Gastrocnemius medialis (tissue), 4 donors: ENCODE measurements around the gene NANOS3. TPM values are rescaled to one million over a fixed set of nuclear protein-coding genes. Genes with fewer than 3 reads are reported as not detected.

Experiments used
- ATAC-seq, 2 donors: fragments of 150-250 bp; one replicate each; pipeline ENCODE4 v1.9.1; 2016
- DNase-seq, 2 donors: peaks; one replicate each; pipeline ENCODE4 v3.0.0-alpha.2; 2019
- H3K27ac ChIP-seq, 4 donors: fragments of 200-600 bp; sonication (generic); 1 replicate in 1 of 4; 2 replicates in 3 of 4; pipeline ENCODE4 v1.5.1; 2016 to 2018; ENCODE audit warnings: mild to moderate bottlenecking in 2 of 4, moderate library complexity in 1 of 4
- H3K27me3 ChIP-seq, 3 donors: fragments of 200-600 bp; sonication (generic) in 2 of 3; 1 replicate in 1 of 3; 2 replicates in 2 of 3; pipeline versions ENCODE4 v1.5.1 to v1.6.0; 2016 to 2019; ENCODE audit warnings: mild to moderate bottlenecking in 1 of 3, moderate library complexity in 1 of 3
- H3K36me3 ChIP-seq, 2 donors: fragments of 200-600 bp; sonication (generic) in 1 of 2; one replicate each; pipeline ENCODE4 v1.5.1; 2017 to 2018
- H3K4me1 ChIP-seq, 2 donors: fragments of 200-600 bp; sonication (generic) in 1 of 2; one replicate each; pipeline ENCODE4 v1.5.1; 2016 to 2017; ENCODE audit warnings: mild to moderate bottlenecking in 2 of 2
- H3K4me3 ChIP-seq, 4 donors: fragments of 200-600 bp; sonication (generic) in 3 of 4; 1 replicate in 1 of 4; 2 replicates in 3 of 4; pipeline ENCODE4 v1.5.1; 2016 to 2019; ENCODE audit warnings: mild to moderate bottlenecking in 2 of 4
- H3K9me3 ChIP-seq, 3 donors: fragments of 200-600 bp; sonication (generic) in 2 of 3; 1 replicate in 1 of 3; 2 replicates in 2 of 3; pipeline ENCODE4 v1.5.1; 2016 to 2019
- POLR2A ChIP-seq, 2 donors: fragments of 450-650 bp; IDR thresholded peaks; one replicate each; pipeline ENCODE4 v1.6.1; 2017; ENCODE audit warnings: antibody characterized with exemption in 2 of 2, mild to moderate bottlenecking in 2 of 2, moderate library complexity in 2 of 2
- in situ Hi-C, 4 donors: fragments of 200-750 bp; cut with MboI; loops; one replicate each; pipeline versions ENCODE4 v1.15.0 to v1.8.0; 2017; ENCODE audit warnings: low sequenced_read_pairs in 4 of 4
- intact Hi-C: fragments of 100-400 bp; cut with DNase I; formaldehyde crosslinking; loops from one replicate; pipeline ENCODE4 v1.15.1; 2023; ENCODE audit warnings: low total_unique reads
- total RNA-seq, 4 donors: library from RNA; depleted of rRNA; stranded (reverse); fragments of >200 nt; gene quantifications; one replicate each; pipeline versions ENCODE4 v1.1.0 to v1.2.3, GENCODE V29; 2016
- TF ChIP-seq, protein P1 (sequence below), 5 experiments: fragments of 450-650 bp in 3 of 5; fragments of 200-600 bp in 2 of 5; sonication (generic) in 2 of 5; IDR thresholded peaks in 4 of 5; conservative IDR thresholded peaks in 1 of 5; 1 replicate in 4 of 5; 2 replicates in 1 of 5; pipeline ENCODE4 v1.5.1; 2016 to 2019; ENCODE audit warnings: antibody characterized with exemption in 5 of 5, mild to moderate bottlenecking in 3 of 5, moderate library complexity in 3 of 5

NANOS3 gene
- total RNA-seq, 4 donors from 2014 or later = not detected

DNA sequence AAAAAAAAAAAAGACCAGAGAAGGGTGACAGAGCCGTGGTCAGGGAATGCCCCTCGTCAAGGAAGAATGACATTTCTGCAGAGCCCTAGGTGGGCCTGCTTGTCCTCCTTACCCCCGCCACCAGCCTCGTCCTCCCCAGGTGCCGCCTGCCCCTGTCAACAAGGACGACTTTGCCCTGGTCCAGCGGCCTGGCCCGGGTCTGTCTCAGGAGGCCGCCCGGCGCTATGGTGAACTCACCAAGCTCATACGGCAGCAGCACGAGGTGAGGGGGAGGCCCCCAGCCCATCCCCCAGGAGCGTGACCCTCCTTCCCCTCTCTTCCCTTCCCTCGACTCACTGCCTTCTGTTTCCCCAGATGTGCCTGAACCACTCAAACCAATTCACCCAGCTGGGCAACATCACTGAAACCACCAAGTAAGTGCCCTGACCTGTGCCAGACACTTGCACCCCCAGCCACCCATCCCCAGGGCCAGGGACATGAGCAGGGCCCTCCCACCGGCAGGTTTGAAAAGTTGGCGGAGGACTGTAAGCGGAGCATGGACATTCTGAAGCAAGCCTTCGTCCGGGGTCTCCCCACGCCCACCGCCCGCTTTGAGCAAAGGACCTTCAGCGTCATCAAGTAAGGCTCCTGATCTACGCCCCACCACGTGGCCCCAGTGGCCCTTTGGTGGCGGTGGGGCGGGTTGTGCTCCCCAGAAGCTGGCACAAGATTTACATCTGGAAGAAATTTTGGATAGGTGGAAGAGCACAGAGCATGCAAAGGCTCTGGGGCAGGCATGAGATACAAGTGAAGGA is 46.5 kb downstream of the NANOS3 start:
- no peak overlapping the region for H3K4me3 ChIP-seq
- peaks cover 0 to 77% of the 10 kb centered on the region in 2 donors for H3K36me3 ChIP-seq
- H3K27me3 ChIP-seq = no peaks in the 10 kb centered on the region
- no peaks in the 10 kb centered on the region for H3K4me1 ChIP-seq
- TF ChIP-seq POLR2A (IDR thresholded peaks at IDR 0.05) = no peak
- TF ChIP-seq, protein P1, sequence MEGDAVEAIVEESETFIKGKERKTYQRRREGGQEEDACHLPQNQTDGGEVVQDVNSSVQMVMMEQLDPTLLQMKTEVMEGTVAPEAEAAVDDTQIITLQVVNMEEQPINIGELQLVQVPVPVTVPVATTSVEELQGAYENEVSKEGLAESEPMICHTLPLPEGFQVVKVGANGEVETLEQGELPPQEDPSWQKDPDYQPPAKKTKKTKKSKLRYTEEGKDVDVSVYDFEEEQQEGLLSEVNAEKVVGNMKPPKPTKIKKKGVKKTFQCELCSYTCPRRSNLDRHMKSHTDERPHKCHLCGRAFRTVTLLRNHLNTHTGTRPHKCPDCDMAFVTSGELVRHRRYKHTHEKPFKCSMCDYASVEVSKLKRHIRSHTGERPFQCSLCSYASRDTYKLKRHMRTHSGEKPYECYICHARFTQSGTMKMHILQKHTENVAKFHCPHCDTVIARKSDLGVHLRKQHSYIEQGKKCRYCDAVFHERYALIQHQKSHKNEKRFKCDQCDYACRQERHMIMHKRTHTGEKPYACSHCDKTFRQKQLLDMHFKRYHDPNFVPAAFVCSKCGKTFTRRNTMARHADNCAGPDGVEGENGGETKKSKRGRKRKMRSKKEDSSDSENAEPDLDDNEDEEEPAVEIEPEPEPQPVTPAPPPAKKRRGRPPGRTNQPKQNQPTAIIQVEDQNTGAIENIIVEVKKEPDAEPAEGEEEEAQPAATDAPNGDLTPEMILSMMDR (IDR thresholded peaks at IDR 0.05 in 4 of 5, conservative IDR thresholded peaks at IDR 0.05 in 1 of 5) = no peak
- no peaks in the 10 kb centered on the region for H3K9me3 ChIP-seq
- in situ Hi-C loops (no loop called here), intact Hi-C loops (no loop called here)
- DNase-seq (no peak), ATAC-seq (no peak)
- no peak overlapping the region for H3K27ac ChIP-seq

- no peaks in the 10 kb centered on the region for H3K9me3 ChIP-seq
- no peak for DNase-seq
- H3K27ac ChIP-seq = peak overlapping the region in 2 of 4 donors; percentile 10 to 58
- H3K36me3 ChIP-seq = peaks cover 0 to 51% of the 10 kb centered on the region in 2 donors
- intact Hi-C loops (no loop called here), in situ Hi-C loops (no loop called here)
- TF ChIP-seq, protein P1 (IDR thresholded peaks at IDR 0.05 in 4 of 5, conservative IDR thresholded peaks at IDR 0.05 in 1 of 5) = no peak
- TF ChIP-seq POLR2A (IDR thresholded peaks at IDR 0.05) = no peak
- no peak overlapping the region for H3K4me3 ChIP-seq
- no peak for ATAC-seq
- H3K4me1 ChIP-seq = no peaks in the 10 kb centered on the region
- no peaks in the 10 kb centered on the region for H3K27me3 ChIP-seq
Measured at GRCh38 chr19:13926010-13926409, 49.1 kb downstream of the NANOS3 start.

- no peaks in the 10 kb centered on the region for H3K4me1 ChIP-seq
- in situ Hi-C loops = no loop called here
- DNase-seq (no peak), ATAC-seq (peak in 1 of 2 donors; percentile 36)
- TF ChIP-seq, protein P1 (IDR thresholded peaks at IDR 0.05 in 4 of 5, conservative IDR thresholded peaks at IDR 0.05 in 1 of 5) = no peak
- TF ChIP-seq POLR2A (IDR thresholded peaks at IDR 0.05) = no peak
- H3K27me3 ChIP-seq = no peaks in the 10 kb centered on the region
- no peaks in the 10 kb centered on the region for H3K9me3 ChIP-seq
- no peak overlapping the region for H3K4me3 ChIP-seq
- H3K27ac ChIP-seq = peak overlapping the region in 2 of 4 donors; percentile 10 to 58
- H3K36me3 ChIP-seq = peaks cover 0 to 44% of the 10 kb centered on the region in 2 donors
- intact Hi-C loops = no loop called here
Measured at GRCh38 chr19:13926715-13927114, 49.8 kb downstream of the NANOS3 start.

DNA sequence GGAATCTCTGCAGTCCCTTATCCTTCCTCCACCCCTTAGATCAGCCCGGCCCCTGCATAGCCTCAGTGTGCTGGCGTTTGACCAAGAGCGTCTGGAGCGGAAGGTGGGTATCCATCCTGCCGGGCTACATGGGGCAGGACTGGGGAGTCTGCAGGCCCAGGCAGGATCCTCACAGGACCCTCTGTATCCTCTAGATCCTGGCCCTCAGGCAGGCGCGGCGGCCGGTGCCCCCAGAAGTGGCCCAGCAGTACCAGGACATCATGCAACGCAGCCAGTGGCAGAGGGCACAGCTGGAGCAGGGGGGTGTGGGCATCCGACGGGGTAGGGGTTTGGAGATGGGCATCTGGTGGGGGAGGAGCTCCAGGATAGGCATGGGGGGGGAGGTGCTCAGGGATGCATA is 52.4 kb downstream of the NANOS3 start:
- no peaks in the 10 kb centered on the region for H3K4me1 ChIP-seq
- no peak overlapping the region for H3K4me3 ChIP-seq
- H3K27ac ChIP-seq = no peak overlapping the region
- intact Hi-C loops (no loop called here), in situ Hi-C loops (no loop called here)
- no peaks in the 10 kb centered on the region for H3K9me3 ChIP-seq
- ATAC-seq (no peak), DNase-seq (no peak)
- TF ChIP-seq, protein P1 (IDR thresholded peaks at IDR 0.05 in 4 of 5, conservative IDR thresholded peaks at IDR 0.05 in 1 of 5) = no peak
- TF ChIP-seq POLR2A (IDR thresholded peaks at IDR 0.05) = no peak
- H3K36me3 ChIP-seq = peaks cover 0 to 23% of the 10 kb centered on the region in 2 donors
- H3K27me3 ChIP-seq = no peaks in the 10 kb centered on the region
